ENCODE results near the gene TYROBP.
"Not testable (repeated sequence)": the region's sequence is repeated elsewhere in the genome, so short reads cannot be mapped to it uniquely, and the experiment has no call there.

Gene TYROBP

DNA sequence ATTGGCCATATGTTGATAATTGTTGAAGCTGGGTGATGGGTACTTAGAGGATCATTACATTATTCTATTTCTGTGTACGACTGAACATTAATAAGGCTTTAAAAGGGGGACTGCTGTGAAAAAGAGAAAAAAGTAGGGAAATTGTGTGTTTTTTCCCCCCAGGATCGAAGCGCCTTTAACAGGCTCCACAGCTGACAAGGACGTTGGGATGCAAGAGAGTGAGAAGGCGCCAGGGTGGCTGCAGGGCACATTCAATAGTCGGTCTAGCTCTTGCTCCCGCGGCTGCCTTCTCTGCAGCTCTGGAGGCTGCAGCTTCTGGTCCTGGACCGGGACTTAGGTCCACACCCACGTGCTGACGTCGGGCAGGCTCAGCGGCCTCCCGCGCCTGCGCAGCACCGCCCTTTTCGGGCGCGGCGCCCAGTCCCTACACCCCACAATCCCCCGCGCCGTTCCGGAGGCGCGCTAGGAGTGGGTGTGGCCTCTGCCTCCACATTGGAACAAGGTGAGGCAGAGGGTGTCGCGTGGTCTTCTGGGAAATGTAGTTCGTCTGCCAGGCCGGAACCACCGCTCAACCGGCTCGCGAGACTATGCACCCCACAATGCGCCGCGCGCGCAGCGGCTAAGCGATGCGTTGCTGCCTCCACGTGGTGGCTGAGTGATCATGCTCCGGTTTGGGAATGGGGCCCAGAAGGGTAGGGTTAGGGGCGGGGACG lies 23.2 kb upstream of the TYROBP start:
- peak; percentile 100 for DNase-seq

DNA sequence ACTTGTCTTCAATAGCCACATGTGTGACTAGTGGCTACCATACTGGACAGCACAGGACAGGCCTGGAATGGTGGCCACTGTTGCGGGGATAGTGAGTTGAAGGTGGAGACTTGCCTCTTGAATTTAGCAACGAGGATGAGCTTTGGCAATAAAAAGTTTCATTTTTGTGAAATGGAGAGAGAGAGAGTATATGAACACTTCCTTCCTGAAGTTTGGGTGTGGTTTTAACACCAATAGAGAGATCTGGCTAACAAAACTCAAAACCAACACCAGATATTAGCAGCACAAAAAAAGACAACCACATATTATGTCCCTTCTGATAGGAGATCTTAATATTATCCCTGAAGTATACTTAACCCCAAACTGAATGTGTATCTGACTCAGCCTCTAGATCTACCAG lies 21.8 kb upstream of the TYROBP start:
- DNase-seq: peak; percentile 39

DNA sequence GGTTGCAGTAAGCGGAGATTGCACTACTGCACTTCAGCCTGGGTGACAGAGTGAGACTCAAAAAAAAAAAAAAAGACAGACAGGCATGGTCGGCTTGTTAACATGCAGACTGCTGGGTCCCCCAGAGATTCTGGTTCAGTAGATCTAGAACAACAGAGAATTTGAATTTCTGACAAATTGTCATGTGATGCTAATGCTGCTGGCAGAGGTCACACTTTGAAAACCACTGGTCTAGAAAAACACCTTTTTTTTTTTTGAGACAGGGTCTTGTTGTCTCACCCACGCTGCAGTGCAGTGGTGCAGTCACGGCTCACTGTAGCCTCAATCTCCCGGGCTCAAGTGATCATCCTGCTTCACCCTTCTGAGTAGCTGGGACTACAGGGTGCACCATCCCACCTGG lies 20.4 kb upstream of the TYROBP start:
- DNase-seq: no peak

DNA sequence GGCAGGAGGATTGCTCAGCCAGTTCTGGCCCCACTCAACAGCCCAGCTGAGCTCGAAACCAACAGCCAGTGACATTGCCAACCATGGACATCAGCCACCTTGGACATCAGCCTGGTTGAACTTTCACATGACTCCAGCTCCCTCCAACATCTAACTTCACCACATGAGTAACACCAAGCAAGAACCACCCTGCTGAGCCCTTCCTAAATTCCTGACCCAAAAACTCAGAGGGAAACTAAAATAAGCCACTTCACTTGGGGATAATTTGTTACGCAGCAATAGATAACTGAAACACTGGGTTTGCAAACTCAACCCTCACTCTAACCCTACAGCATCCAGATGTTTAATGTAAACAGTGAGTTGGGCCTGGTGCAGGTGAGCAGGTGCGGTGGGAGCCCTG lies 17.4 kb upstream of the TYROBP start:
- DNase-seq: no peak

DNA sequence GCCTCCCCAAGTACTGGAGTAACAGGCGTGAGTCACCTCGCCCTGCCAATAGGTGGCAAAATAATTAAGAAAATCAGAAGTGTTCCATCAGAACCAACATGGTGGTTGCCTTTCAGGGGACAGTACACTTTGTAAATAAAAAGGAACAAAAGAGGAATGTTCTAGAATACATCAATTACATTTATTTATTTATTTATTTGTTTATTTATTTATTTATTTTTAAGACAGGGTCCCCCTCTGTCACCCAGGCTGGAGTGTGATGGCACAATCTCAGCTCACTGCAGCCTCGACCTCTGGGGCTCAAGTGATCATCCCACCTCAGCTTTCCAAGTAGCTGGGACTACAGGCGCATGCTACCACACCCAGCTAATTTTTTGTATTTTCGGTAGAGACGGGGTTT lies 12.9 kb upstream of the TYROBP start:
- DNase-seq: no peak

DNA sequence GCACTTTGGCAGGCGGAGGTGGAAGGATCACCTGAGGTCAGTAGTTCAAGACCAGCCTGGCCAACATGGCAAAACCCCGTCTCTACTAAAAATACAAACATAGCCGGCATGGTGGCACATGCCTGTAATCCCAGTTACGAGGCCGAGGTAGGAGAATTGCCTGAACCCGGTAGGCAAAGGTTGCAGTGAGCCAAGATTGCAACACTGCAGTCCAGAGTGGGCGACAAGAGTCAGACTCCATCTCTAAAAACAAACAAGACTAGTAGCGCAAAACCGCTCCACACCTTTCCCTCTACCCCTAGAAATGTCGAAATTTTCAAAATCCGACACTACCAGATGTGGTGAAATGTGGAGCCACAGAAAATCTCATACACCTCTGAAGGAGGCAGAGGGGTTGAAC lies 11.2 kb upstream of the TYROBP start:
- DNase-seq: no peak

DNA sequence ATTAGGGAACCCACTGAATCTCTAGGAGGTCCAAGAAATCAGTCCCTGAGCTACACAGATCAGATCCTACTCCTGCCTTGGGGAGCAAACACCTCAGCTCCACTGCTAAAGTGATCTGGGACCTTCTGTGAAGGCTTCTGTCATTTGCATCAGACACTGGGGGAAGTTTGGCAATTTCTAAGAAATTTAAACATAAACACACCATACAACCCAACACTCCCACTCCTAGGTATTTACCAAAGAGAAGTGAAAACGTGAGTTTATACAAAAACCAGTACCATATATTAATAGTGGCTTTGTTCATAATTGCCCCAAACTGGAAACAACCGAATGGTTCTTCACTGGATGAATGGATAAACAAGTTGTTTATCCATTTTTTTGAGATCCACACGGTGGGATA lies 7.3 kb upstream of the TYROBP start:
- no peak for DNase-seq

DNA sequence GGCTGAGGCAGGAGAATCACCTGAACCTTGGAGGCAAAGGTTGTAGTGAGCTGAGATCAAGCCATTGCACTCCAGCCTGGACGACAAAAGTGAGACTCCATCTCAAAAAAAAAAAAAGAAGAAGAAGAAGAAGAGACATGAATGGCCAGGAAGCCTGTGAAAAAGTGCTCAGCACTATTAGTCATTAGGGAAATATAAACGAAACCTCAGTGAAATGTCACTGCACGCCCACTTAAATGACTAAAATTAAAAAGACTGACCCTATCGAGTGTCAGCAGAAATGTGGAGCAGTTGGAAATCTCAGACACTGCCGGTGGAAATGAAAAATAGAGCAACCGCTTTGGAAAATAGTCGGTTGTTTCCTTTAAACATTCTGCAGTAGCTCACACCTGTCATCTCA lies 5.5 kb upstream of the TYROBP start:
- DNase-seq: no peak

DNA sequence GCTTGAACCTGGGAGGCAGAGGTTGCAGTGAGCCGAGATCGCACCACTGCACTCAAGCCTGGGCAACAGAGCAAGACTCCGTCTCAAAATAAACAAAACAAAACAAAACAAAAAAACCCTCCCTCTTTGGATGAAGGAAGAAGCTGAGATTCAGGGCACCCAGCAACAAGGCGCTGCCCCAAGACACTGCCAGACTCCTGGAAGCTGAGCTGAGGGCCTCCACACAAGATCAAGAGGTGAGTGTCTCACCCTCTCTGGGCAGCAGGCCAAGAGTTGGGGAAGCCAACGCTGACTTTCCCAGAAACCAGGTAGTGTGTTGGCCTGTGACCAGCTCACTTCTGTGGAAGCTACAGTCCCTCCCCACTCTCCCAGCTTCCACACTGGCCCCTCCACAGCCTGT lies 3.7 kb upstream of the TYROBP start:
- no peak for DNase-seq

DNA sequence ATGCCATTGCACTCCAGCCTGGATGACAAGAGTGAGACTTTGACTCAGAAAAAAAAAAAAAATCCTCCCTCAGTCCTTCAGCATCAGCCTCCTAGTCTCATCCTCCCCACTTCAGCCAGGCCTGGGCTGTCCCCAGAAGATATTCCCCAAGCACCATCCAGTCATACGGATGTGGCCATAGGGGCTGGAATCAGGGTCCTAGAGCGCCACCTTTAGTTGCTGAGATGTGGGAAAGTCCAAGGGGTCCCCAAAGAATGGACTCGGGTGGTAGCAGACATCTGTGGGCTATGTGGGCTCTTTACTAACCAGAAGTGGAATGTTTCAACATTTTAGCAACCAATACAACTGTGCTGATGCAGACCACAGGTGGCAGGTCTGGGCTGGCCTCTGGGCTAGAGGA lies 3.1 kb upstream of the TYROBP start:
- no peak for DNase-seq

DNA sequence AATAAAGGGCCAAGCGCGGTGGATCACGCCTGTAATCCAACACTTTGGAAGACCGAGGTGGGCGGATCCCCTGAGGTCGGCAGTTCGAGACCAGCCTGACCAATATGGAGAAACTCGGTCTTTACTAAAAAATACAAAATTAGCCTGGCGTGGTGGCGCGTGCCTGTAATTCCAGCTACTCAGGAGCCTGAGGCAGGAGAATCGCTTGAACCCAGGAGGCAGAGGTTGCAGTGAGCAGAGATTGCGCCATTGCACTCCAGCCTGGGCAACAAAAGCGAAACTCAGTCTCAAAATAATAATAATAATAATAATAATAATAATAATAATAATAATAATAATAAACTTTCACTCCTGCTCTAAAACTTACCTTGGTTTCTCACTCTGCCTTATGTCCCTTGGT lies 2.3 kb upstream of the TYROBP start:
- not testable (repeated sequence) for DNase-seq

DNA sequence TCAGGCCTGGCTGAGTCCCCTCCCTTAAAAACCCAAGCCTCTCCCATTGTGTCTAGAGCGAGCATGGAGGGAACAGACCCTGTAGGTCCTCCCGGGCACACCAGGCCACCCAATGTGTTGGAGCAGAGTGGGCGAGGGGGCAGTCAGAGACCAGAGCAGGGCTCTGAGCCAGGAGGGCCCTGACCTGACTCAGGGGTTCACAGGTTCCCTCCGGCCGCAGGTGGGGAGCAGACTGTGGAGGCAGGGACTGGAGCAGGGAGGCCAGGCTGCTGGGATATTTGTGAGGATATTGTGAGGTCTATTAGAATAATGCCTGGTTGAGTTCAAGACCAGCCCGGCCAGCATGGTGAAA lies 1.6 kb upstream of the TYROBP start:
- DNase-seq: no peak

DNA sequence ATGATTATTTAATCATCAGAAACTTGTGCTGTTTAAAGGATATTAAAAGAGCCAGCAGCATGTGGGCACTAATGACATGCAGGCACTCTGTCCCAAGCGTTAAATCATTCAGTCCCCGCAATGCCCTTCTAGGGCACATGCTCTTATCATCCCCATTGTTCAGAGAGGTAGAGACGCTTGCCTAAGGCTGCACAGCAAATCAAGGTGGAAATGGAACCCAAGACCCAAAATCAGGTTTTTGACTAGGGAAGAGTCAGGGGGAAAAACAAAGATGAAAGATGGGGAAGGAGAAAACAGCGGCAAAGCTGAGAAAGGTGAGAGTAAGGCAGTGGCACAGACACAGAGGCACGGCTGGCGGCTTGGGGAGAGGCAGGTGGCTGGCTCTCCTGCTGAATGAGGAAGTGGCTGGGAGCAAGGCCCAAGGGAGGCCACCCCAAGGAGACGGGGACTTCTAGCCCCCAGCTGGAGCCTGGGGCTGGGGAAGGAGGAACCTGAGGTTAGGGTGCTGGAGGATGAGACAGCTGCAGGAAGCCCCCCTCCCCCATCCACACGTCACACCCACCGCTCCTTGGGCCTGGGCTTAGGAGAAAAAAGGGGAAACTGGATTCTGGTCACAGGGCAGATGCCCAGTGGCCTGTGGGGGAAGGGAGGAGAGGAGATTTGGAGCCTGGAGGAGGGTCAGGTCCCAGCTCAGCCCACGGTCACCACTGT lies 1.0 kb upstream of the TYROBP start:
- DNase-seq: peak; percentile 87

DNA sequence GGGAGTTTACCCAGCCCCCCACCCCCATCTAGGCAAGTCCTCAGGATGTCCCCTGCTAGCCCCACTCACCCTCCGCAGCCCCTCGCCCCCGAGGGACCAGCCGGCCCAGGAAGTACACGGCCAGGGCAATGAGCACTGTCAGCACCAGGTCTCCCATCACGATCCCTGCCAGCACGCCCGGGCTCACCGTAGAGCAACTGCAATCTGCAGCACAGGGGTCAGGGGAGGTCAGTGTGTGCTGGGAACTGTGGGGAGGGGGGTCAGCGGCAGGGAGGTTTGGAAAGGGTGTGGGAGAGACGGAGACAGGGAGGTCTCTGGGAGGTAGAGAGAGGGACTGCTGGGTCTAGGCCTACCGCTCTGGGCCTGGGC lies 734 bp downstream of the TYROBP start:
- no peak for DNase-seq

DNA sequence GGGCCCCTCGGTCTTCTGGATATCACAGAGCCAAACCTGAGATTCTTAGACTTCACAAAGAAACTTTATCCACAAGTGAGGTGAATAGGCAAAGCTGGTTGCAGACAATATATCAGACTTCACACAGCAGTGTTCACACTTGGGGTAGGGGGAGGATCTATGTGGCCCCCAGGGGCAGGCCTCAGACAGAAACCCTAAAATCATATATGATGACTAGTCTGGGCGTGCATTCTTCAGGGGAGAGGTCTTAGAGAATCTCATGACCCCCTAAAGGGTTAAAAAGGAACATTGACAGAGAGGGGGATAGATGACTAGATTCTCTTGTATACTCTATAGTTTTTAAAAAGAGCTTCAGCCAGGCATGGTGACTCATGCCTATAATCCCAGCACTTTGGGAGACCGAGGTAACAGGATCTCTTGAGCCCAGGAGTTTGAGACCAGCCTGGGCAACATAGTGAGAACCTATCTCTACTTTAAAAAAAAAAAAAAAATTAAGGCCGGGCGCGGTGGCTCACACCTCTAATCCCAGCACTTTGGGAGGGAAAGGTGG lies 2.8 kb downstream of the TYROBP start:
- DNase-seq: no peak

DNA sequence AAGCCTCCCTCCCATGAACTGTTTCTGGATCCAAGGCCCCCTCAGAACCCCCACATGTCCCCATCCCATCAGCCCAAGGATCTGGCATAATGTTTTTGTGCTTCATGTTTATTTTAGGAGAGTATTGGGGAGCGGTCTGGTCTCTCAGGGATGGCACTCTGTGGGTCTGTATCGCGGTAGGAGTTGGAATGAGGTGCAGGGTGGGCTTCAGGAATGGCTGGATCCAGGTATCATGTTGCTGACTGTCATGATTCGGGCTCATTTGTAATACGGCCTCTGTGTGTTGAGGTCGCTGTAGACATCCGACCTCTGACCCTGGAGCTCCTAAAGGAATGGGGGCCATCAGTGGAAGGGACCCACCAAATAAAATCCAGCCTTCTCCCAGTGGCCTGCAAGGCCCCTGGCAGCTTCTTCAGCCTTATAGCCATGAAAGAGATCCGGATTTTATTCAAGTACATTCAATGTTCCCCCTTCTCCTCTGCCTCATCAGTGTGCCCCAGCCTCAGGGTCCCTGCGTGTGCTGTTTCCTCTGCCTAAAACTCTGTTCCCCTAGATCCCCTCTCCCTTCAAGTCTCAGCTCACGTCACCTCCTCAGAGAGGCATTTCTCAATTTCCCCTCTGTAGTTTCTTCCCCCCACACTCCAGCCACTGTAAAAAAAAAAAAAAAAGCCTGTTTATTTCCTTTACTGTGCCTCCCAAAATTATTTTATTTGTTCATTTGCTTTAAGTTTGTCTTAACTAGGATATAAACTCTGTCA lies 3.6 kb downstream of the TYROBP start:
- DNase-seq: peak; percentile 51

DNA sequence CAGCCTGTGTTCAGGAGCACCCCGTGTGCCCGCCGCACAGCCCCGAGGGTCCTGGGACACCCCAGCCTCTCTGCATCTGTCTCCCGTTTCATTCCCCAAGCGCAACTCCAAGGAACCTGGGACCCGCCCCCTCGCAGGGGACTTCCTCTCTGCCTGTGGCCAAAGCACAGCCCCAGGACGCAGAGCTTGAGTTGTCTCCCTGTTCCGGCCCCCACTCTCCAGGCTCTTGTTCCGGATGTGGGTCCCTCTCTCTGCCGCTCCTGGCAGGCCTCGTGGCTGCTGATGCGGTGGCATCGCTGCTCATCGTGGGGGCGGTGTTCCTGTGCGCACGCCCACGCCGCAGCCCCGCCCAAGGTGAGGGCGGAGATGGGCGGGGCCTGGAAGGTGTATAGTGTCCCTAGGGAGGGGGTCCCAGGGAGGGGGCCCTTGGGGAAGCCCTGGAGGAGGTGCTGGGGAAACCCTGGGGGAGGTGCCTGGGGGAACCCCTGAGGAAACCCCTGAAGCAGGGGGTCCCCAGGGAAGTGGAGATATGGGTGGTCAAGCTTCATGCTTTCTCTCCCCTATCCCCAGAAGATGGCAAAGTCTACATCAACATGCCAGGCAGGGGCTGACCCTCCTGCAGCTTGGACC lies 4.4 kb downstream of the TYROBP start:
- peak; percentile 95 for DNase-seq

DNA sequence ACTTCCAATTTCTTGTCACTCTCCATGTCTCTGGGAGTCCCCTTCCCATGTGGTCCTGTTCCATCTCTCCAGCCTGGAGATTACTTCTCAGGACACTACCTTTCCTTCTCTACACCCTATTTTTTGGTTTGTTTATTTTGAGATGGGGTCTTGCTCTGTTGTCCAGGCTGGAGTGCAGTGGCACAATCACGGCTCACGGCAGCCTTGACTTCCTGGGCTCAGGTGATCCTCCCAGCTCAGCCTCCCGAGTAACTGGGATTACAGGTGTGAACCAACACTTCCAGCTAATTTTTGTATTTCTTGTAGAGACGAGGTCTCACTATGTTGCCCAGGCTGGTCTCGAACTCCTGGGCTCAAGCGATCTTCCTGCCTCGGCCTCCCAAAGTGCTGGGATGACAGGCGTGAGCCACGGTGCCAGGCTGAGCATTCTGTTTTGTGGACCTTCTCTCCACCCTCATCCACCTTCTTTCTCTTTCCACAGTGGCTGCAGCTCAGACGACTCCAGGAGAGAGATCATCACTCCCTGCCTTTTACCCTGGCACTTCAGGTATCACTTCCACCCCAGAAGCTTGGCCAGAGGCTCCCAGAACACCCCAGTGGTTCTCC lies 5.1 kb downstream of the TYROBP start:
- no peak for DNase-seq

DNA sequence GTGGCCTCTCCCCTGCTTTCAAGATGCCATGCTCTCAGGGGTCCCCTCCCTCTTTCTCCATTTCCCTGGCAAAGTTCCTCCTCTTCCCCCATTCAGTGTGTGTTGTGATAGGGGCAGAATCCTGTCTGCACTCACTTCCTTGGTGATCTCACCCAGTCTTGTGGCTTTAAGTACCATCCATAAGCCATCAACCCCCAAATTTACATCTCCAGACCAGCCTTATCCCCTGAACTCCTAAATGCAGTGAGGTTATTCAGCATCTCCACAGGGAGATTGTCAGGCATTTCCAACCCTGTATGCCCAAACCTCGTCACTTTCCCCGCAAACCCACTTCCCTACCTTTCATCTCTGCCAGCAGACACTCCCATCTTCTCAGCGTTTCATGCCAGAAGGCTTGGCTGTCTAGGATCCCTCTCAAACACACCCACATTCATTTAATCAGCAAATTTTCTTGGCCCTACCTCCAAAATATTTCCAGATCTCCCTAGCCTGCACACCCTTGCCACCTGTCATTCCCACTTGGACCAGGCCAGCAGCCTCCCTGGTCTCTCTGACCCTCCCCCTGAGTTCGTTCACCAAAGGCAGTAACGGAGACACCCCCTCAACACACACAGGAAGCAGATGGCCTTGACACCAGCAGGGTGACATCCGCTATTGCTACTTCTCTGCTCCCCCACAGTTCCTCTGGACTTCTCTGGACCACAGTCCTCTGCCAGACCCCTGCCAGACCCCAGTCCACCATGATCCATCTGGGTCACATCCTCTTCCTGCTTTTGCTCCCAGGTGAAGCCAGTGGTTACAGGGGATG lies 6.0 kb downstream of the TYROBP start, which contains the start of gene HCST:
Gene HCST (plus strand): TSS at position 676 of the 808 bp plus-strand sequence. CDS start 65 bp downstream, at position 741.
- DNase-seq: peak; percentile 63

DNA sequence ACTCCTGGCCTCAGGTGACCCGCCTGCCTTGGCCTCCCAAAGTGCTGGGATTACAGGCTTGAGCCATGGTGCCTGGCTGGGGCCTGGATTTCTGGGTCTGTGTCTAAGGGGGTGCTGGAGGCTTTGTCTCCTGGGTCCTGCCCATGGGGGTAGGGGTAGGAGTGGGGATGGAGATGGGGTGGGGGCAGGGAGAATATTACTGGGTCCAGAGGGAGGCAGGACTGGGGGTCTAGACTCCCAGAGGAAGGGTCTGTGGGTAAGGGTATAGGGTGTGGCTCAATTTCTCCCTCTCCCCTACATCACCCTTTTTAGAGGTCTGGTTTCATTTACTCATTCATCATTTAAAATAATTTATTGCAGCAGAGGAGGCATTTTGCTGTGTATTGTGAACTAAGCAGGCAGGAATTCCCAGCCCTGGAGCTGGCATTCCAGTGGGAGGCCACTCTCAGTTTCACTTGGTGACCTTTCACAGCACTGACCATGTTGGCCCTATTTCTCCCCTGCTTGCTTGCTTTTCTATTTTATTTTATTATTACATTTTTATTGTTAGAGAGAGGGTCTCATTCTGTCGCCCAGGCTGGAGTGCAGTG lies 6.9 kb downstream of the TYROBP start:
- no peak for DNase-seq

DNA sequence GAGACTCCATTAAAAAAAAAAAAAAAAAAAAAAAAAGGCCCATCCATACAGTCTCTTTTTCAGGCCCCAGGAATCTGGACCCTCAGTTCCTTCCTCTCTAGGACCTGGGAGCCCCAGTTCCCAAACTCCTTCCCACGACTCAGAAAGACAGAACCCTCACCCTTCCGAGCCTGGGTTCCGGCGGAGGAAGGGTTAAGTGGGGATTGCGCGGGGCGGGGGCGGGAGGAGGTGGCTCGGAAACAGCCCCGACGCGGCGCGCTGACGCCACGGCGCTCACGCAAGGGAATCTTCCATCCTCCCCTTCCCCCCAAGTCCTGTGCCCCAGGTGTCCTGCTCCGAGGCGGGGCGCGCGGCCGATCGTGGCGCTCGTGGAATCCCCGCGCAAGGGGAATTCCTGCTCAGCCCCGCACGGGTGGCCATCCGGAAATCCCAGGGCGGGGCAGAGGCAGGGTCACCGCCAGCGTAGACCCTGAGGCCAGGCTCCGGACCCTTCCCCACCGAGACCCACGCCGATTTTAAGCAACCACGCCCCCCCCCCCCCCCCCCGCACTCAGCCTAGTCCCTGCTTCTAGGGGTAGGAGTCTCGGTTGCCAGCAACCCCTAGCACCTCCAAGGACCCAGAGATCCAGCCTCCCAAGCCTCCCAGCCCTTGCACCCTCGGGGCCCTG lies 8.4 kb downstream of the TYROBP start:
- DNase-seq: peak; percentile 93

Measured in hematopoietic multipotent progenitor cell treated with erythropoietin and hydrocortisone succinate and interleukin-3 and kit ligand, for 6 days (in vitro differentiated cells).